GM19035 (cell line): Measurements from ENCODE around the gene MIEF2.
"Not testable (repeated sequence)": the region's sequence is repeated elsewhere in the genome, so short reads cannot be mapped to it uniquely, and the experiment has no call there.

Source experiments
- ATAC-seq: cut with Tn5 transposase; IDR thresholded peaks from one replicate; pipeline ENCODE4 v1.9.1; 2021; ENCODE audit not compliant: unreplicated experiment

The MIEF2 gene

GRCh38 chr17:18285296-18285695 lies 24.8 kb downstream of the MIEF2 start:
- ATAC-seq: no peak

- ATAC-seq: no peak
Measured at GRCh38 chr17:18291718-18292540, 31.5 kb downstream of the MIEF2 start.

- not testable (repeated sequence) for ATAC-seq
Measured at GRCh38 chr17:18298061-18298460, 37.6 kb downstream of the MIEF2 start.

- ATAC-seq: no peak
Measured at GRCh38 chr17:18300725-18301480, 40.4 kb downstream of the MIEF2 start.

GRCh38 chr17:18303206-18303605 lies 42.7 kb downstream of the MIEF2 start:
- not testable (repeated sequence) for ATAC-seq

- no peak for ATAC-seq
Measured at GRCh38 chr17:18309202-18309601, 48.7 kb downstream of the MIEF2 start.

GRCh38 chr17:18314059-18314730 lies 53.7 kb downstream of the MIEF2 start:
- ATAC-seq: peak; percentile 19

GRCh38 chr17:18314731-18315561 lies 54.5 kb downstream of the MIEF2 start, which contains the start of the genes SMCR8 and TOP3A:
Gene SMCR8, plus strand, starts transcription at chr17:18315293. Its CDS starts 497 bp downstream, at chr17:18315790.
Gene TOP3A, minus strand, starts transcription at chr17:18314994. Its CDS starts 216 bp downstream, at chr17:18314778.
- ATAC-seq: peak; percentile 83

GRCh38 chr17:18315562-18315922 lies 55.1 kb downstream of the MIEF2 start:
- no peak for ATAC-seq

GRCh38 chr17:18315961-18316360 lies 55.5 kb downstream of the MIEF2 start:
- no peak for ATAC-seq
